Measurements from ENCODE around the gene CRABP2.

DNA sequence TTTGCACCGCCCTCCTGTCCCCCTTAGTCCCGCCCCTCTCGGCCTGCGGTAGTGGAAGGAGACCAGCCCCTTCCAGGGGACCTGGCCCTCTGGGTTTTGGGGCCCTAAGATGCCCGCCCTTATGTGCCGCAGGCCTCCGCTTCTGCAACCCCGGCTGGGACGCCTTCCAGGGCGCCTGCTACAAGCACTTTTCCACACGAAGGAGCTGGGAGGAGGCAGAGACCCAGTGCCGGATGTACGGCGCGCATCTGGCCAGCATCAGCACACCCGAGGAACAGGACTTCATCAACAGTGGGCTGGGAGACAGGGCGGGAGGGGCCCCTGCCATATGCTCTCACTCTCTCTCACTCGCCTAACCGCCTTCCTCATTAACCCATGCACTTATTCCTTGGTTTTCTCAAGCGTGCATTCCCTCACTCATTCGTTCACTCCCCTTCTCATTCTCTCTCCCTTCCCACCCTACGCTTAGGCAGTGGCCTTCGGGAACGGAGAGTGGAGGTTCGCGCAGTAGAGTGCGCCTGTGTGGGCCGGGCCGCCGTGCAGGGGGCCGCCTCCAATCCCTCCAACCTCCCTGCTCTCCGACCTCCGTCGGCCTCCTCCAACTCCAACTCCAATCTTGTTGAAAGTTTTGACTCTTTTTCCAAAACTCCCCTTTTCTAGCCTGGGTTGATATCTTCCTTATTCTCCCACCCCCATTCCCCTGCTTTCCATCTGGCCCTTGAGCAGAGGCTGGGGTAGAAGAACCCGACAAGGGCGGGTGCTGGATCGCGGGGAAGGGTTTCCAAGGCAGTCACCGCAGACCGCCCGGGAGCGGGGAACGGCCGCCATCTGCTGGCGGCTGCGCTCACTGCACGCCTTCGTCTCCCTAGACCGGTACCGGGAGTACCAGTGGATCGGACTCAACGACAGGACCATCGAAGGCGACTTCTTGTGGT, 48.3 kb downstream of the CRABP2 start:
- TF ChIP-seq, protein P1, sequence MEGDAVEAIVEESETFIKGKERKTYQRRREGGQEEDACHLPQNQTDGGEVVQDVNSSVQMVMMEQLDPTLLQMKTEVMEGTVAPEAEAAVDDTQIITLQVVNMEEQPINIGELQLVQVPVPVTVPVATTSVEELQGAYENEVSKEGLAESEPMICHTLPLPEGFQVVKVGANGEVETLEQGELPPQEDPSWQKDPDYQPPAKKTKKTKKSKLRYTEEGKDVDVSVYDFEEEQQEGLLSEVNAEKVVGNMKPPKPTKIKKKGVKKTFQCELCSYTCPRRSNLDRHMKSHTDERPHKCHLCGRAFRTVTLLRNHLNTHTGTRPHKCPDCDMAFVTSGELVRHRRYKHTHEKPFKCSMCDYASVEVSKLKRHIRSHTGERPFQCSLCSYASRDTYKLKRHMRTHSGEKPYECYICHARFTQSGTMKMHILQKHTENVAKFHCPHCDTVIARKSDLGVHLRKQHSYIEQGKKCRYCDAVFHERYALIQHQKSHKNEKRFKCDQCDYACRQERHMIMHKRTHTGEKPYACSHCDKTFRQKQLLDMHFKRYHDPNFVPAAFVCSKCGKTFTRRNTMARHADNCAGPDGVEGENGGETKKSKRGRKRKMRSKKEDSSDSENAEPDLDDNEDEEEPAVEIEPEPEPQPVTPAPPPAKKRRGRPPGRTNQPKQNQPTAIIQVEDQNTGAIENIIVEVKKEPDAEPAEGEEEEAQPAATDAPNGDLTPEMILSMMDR (IDR thresholded peaks at IDR 0.05) = peak; percentile 96
- TF ChIP-seq EZH2 (IDR thresholded peaks at IDR 0.05; ENCODE audit: borderline replicate concordance, insufficient read depth, low read depth, low read length, poor library complexity, severe bottlenecking) = peak; percentile 76
